ENCODE data around the gene CAVIN2. TPM values are rescaled to one million over a fixed set of nuclear protein-coding genes. Genes with fewer than 3 reads are reported as not detected.

The CAVIN2 gene
- total RNA-seq, 2 experiments from 2014 or later, result not detected

GRCh38 chr2:191840921-191841320 is 6.0 kb downstream of the CAVIN2 start:
- no peak for DNase-seq
- no peaks in the 10 kb centered on the region for H3K4me1 Mint-ChIP-seq
- ChIA-PET CTCF (no interaction called here), POLR2A (no interaction called here)
- no peaks in the 10 kb centered on the region for H3K36me3 Mint-ChIP-seq (ENCODE audit: low read depth)
- no peak overlapping the region for H3K4me3 Mint-ChIP-seq
- H3K27ac Mint-ChIP-seq, result no peak overlapping the region
- H3K9me3 Mint-ChIP-seq, result no peaks in the 10 kb centered on the region
- H3K27me3 Mint-ChIP-seq, result peaks cover 43% of the 10 kb centered on the region

GRCh38 chr2:191839918-191840804 is 6.7 kb downstream of the CAVIN2 start:
- CTCF ChIA-PET, result interaction anchor here (0.6 to 1.1 kb wide), 2 partner anchors 10 to 53 kb away, joined by 3 to 4 read pairs; no protein-coding TSS in a partner anchor
- no peak for DNase-seq
- POLR2A ChIA-PET, result no interaction called here
- Mint-ChIP-seq H3K27ac (no peak overlapping the region), H3K36me3 (ENCODE audit: low read depth) (no peaks in the 10 kb centered on the region), H3K4me3 (no peak overlapping the region), H3K4me1 (no peaks in the 10 kb centered on the region), H3K9me3 (no peaks in the 10 kb centered on the region), H3K27me3 (peaks cover 36% of the 10 kb centered on the region)

- H3K4me1 Mint-ChIP-seq, result no peaks in the 10 kb centered on the region
- H3K27me3 Mint-ChIP-seq, result peaks cover 26% of the 10 kb centered on the region
- POLR2A ChIA-PET, result no interaction called here
- H3K4me3 Mint-ChIP-seq, result no peak overlapping the region
- no peaks in the 10 kb centered on the region for H3K36me3 Mint-ChIP-seq (ENCODE audit: low read depth)
- no peak overlapping the region for H3K27ac Mint-ChIP-seq
- CTCF ChIA-PET, result no interaction called here
- no peak for DNase-seq
- no peaks in the 10 kb centered on the region for H3K9me3 Mint-ChIP-seq
Observed at GRCh38 chr2:191838526-191838925, 8.4 kb downstream of the CAVIN2 start.

- H3K27ac Mint-ChIP-seq, result no peak overlapping the region
- no peaks in the 10 kb centered on the region for H3K36me3 Mint-ChIP-seq (ENCODE audit: low read depth)
- H3K4me3 Mint-ChIP-seq, result no peak overlapping the region
- ChIA-PET CTCF (interaction anchor here (1.2 to 1.4 kb wide), 2 partner anchors 10 to 20 kb away, joined by 3 read pairs; no protein-coding TSS in a partner anchor), POLR2A (no interaction called here)
- no peak for DNase-seq
- peaks cover 28% of the 10 kb centered on the region for H3K27me3 Mint-ChIP-seq
- H3K9me3 Mint-ChIP-seq, result no peaks in the 10 kb centered on the region
- H3K4me1 Mint-ChIP-seq, result no peaks in the 10 kb centered on the region
Observed at GRCh38 chr2:191836853-191837769, 9.8 kb downstream of the CAVIN2 start.

- Mint-ChIP-seq H3K36me3 (ENCODE audit: low read depth) (no peaks in the 10 kb centered on the region), H3K27ac (no peak overlapping the region), H3K9me3 (no peaks in the 10 kb centered on the region), H3K27me3 (peaks cover 25% of the 10 kb centered on the region), H3K4me3 (no peak overlapping the region), H3K4me1 (no peaks in the 10 kb centered on the region)
- DNase-seq, result no peak
- POLR2A ChIA-PET, result no interaction called here
- CTCF ChIA-PET, result interaction anchor here (1.4 kb wide), 1 partner anchor 19 kb away, joined by 3 read pairs; no protein-coding TSS in a partner anchor
Observed at GRCh38 chr2:191836471-191836852, 10.4 kb downstream of the CAVIN2 start.

GRCh38 chr2:191835539-191836350 is 11.1 kb downstream of the CAVIN2 start:
- no peaks in the 10 kb centered on the region for H3K36me3 Mint-ChIP-seq (ENCODE audit: low read depth)
- ChIA-PET POLR2A (no interaction called here), CTCF (interaction anchor here (1.4 kb wide), 1 partner anchor 18 kb away, joined by 3 read pairs; no protein-coding TSS in a partner anchor)
- H3K27me3 Mint-ChIP-seq, result peaks cover 25% of the 10 kb centered on the region
- no peaks in the 10 kb centered on the region for H3K9me3 Mint-ChIP-seq
- no peak overlapping the region for H3K4me3 Mint-ChIP-seq
- no peaks in the 10 kb centered on the region for H3K4me1 Mint-ChIP-seq
- H3K27ac Mint-ChIP-seq, result no peak overlapping the region
- DNase-seq, result no peak

GRCh38 chr2:191835100-191835499 is 11.8 kb downstream of the CAVIN2 start:
- ChIA-PET POLR2A (no interaction called here), CTCF (no interaction called here)
- Mint-ChIP-seq H3K4me1 (no peaks in the 10 kb centered on the region), H3K4me3 (no peak overlapping the region), H3K36me3 (ENCODE audit: low read depth) (no peaks in the 10 kb centered on the region), H3K27me3 (peaks cover 23% of the 10 kb centered on the region), H3K27ac (no peak overlapping the region), H3K9me3 (no peaks in the 10 kb centered on the region)
- DNase-seq, result no peak

GRCh38 chr2:191833356-191833755 is 13.5 kb downstream of the CAVIN2 start:
- Mint-ChIP-seq H3K27me3 (peaks cover 11% of the 10 kb centered on the region), H3K4me1 (no peaks in the 10 kb centered on the region), H3K36me3 (ENCODE audit: low read depth) (no peaks in the 10 kb centered on the region), H3K4me3 (no peak overlapping the region), H3K9me3 (no peaks in the 10 kb centered on the region), H3K27ac (no peak overlapping the region)
- ChIA-PET POLR2A (no interaction called here), CTCF (no interaction called here)
- DNase-seq, result no peak

GRCh38 chr2:191832668-191833067 is 14.2 kb downstream of the CAVIN2 start:
- Mint-ChIP-seq H3K36me3 (ENCODE audit: low read depth) (no peaks in the 10 kb centered on the region), H3K4me1 (no peaks in the 10 kb centered on the region), H3K27me3 (peaks cover 11% of the 10 kb centered on the region), H3K9me3 (no peaks in the 10 kb centered on the region), H3K4me3 (no peak overlapping the region), H3K27ac (no peak overlapping the region)
- ChIA-PET CTCF (no interaction called here), POLR2A (no interaction called here)
- DNase-seq, result no peak

- Mint-ChIP-seq H3K4me1 (no peaks in the 10 kb centered on the region), H3K27ac (no peak overlapping the region), H3K36me3 (ENCODE audit: low read depth) (no peaks in the 10 kb centered on the region), H3K9me3 (no peaks in the 10 kb centered on the region), H3K27me3 (peaks cover 11% of the 10 kb centered on the region), H3K4me3 (no peak overlapping the region)
- ChIA-PET CTCF (interaction anchor here (0.6 to 1.2 kb wide), 3 partner anchors 19 to 102 kb away, joined by 3 to 4 read pairs (median 4); no protein-coding TSS in a partner anchor), POLR2A (no interaction called here)
- no peak for DNase-seq
Observed at GRCh38 chr2:191831410-191831994, 15.4 kb downstream of the CAVIN2 start.

GRCh38 chr2:191824398-191824797 is 22.5 kb downstream of the CAVIN2 start:
- H3K4me3 Mint-ChIP-seq, result no peak overlapping the region
- DNase-seq, result no peak
- H3K9me3 Mint-ChIP-seq, result no peaks in the 10 kb centered on the region
- H3K4me1 Mint-ChIP-seq, result no peaks in the 10 kb centered on the region
- ChIA-PET CTCF (interaction anchor here (0.7 kb wide), 1 partner anchor 147 kb away, joined by 3 read pairs; no protein-coding TSS in a partner anchor), POLR2A (no interaction called here)
- no peak overlapping the region for H3K27ac Mint-ChIP-seq
- H3K27me3 Mint-ChIP-seq, result peaks cover 11% of the 10 kb centered on the region
- no peaks in the 10 kb centered on the region for H3K36me3 Mint-ChIP-seq (ENCODE audit: low read depth)

- Mint-ChIP-seq H3K4me3 (no peak overlapping the region), H3K36me3 (ENCODE audit: low read depth) (no peaks in the 10 kb centered on the region), H3K27ac (no peak overlapping the region), H3K4me1 (no peaks in the 10 kb centered on the region), H3K9me3 (no peaks in the 10 kb centered on the region), H3K27me3 (peaks cover 29% of the 10 kb centered on the region)
- ChIA-PET CTCF (no interaction called here), POLR2A (no interaction called here)
- no peak for DNase-seq
Observed at GRCh38 chr2:191821078-191821477, 25.8 kb downstream of the CAVIN2 start.
